GM18505 (cell line): Measurements from ENCODE around the gene ACIN1.

Experiments
- ATAC-seq: cut with Tn5 transposase; IDR thresholded peaks from one replicate; pipeline ENCODE4 v1.9.1; 2021; ENCODE audit not compliant: unreplicated experiment
- POLR2A ChIP-seq: IDR thresholded peaks from 4 replicates; pipeline ENCODE4 v1.6.1; 2011; ENCODE audit warnings: borderline replicate concordance; ENCODE audit not compliant: insufficient read depth, insufficient read length; ENCODE audit errors: extremely low read depth

Gene ACIN1

DNA sequence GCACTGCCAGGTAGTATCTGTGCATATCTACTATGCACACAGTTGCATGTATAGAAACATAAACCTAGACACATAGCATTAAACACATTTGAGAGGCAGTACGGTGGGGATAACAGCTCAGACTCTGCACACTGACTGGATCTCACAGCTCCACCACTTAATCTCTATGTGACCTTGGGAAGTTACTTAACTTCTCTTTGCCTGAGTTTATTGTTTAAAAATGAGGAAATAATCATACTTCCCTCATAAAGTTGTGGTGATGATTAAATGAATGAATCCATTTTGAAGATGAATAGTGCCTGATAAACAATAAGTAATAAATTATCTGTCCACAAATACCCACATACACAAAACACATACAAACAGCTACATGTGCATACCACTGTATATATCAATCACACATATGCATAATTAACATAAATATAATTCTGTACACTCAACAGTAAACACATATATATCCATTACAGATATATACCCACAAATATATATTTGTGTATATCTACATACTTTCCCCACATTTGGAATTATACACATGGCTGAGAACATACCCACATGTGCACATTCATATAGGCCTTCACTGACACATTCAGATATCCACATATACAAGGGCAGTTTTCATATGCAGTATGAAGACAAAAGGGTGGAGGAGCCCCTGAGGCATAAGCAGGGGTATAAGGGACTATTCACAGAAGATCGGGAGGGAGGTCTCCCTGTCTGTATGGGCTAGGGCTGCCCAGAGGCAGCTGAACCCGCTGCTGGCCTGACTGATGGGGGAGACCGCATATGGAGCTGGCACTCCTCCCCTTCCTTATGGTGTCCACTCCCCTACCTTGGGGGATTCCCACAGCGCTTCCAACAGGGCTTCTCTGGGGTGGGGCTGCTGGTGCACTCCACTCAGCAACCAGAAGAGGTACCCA is 43.5 kb downstream of the ACIN1 start:
- TF ChIP-seq POLR2A: no peak
- no peak for ATAC-seq

DNA sequence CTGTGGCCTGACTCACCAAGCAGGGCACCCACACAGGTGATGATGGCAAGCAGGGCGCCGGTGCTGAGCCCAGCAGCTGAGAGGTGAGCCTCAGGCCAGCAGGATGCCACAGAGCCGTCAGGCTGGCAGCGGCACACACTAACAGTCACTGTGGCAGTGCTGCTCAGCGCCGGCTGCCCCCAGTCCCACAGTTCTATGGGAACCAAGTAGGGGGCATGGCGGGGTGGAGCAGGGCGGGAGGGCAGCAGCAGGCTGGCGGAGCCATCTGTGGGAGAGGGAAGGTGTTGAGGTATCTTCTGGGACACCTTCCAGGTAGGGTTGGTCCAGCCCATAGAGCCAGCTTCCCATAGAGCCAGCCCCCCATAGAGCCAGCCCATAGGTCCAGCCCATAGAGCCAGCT is 45.9 kb downstream of the ACIN1 start:
- TF ChIP-seq POLR2A: no peak
- no peak for ATAC-seq

DNA sequence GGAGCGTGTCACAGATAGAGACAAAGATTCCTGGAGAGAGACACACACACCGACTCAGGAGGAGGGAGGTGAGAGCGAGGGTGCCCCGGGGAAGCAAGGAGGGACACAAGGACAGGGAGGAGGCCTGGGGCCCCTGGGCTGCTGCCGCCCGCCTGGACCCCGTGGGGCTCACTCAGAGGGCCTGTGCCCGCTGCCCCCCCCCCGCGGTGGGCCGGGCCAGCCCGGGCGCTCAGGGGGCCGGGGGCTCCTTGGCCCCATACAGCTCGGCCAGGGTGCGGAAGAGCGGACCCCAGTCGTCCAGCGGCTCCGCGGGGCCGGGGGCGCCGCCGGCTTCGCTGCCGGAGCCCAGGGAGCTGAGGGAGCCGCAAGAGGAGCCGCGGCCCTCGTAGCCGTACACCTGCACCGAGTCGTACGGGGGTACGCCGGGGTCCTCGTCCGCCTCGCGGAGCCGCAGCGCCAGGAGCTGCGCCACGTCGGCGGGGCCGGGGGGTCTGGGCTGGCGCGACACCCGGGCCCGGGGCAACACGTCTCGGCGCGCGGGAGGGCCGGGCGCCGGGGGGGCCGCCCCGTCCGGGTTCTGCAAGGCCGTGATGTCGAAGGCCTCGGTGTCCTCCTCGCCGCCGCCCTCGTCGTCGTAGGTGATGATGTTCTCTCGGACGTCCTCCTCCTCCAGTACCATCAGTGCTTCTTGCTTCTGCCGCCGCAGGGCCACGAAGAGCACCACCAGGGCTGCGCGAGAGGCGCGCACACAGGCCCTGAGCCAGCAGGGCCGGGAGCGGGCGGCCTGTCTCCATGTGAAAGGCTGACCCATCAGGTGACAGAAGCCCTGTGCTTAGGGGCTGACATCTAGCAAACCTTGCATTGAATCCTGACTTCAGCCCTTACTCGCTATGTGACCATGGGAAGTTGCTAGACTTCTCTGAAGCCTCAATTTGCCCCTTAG is 46.9 kb downstream of the ACIN1 start:
- TF ChIP-seq POLR2A: no peak
- ATAC-seq: no peak

DNA sequence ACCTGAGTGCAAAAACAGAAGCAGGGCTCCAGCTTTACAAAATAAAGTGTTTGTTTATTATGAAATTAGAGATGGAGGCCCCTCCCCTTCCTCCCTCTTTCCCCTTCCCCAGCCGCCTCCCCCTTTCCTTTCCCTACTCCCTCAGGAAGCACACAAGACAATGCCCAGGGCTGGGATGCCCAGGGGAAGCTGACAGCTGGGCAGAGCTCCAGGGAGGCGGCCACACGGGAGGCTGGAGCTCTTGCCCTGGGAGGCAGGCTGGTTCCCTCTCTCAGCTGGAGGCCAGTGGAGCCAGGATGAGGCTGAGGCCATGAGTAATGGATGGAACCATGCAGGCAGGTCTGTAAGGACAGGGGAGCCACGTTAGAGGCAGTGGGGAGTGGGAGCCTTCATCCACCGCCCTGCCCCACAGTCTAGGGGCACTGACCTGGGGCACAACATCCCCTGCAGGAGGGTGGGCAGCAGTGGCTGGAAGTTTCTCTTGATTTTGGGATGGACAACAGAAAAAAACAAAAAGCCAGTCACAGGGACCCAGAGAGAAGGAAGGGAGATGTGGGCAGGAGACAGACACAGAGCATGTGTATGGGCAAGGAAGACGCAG is 47.8 kb downstream of the ACIN1 start:
- no peak for ATAC-seq
- TF ChIP-seq POLR2A: no peak

DNA sequence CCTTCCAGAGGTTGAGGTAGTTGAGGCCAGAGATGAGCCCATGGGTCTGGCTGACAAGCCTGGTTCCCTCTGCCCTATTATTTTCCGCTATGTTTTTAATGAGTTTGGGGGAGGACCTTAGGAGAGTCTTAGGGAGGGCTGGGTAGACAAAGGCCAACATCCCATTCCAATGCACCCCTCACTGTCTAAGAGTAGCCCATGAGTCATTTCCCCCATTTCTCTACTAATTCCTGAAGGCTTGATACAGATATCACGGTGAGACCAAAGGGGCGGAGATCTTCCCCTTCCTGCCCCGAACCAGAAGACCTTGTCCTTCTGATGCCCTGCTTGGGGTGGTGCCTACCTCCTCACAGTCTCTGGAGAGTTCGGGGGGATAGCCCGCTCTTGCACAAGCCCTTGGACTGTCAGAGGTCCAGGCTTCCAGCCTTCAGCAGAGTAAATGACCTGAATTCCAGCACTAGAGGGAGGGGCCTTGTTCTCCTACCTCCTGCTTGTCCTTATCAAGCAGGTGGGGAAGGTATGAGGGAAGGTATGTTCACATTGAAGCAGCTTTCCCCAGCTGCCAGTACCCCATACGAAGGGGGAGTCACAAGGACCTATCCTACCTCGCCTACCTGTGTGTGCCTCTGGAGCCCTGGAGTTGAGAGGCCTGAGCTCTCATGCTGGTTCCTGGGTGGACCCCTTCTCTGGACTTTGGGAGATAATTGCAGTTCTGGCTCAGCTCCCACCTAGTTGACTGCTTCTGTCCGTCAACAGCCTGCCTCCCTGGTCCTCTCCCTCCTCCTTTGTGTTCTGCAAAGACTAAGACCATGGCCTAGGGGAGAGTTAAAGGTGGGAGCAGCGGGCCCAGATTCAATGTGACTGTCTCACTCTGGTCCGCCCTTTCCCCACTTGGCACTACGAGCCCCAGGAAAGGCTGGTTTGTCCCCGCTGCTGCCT is 49.2 kb downstream of the ACIN1 start:
- TF ChIP-seq POLR2A: no peak
- ATAC-seq: no peak

DNA sequence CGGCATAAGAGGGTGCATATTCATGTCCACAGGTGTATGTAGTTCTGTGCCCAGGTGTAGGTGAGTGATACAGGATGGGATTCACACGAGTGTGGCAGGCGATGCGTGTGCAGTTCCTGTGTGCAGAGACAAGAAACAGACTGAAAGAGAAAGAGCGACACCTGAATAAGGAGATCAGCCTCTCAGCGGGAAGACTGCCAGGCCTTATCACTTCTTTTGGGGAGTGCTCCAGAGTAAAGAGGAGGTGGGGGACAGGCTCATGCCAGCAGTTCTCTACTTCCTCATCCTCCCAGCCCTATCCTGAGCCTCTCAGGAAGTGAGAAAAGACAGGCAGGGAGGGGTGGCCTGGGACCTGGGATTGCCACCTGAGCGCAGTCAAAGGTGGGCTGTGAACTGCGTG is 50.1 kb downstream of the ACIN1 start:
- ATAC-seq: no peak
- TF ChIP-seq POLR2A: no peak

DNA sequence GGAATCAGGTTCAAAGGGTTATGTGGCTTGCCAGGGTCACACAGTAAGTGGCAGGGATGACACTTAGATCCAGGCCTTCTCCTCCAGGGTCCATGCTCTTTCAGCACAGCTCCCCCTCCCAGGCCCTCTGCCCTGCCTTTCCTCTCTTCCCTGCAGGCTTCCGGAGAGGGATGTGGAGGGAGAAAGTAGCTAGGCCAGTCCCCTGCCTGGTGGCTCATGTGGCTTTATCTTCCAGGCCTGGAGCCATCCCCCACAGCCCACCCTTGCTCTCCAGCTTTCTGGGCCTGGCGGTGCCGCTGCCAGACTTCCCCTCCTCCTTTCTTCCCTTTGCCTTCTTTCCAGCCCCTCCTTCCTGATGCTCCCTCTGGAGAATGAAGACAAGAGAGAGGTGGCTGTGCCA is 51.2 kb downstream of the ACIN1 start:
- TF ChIP-seq POLR2A: no peak
- ATAC-seq: no peak

DNA sequence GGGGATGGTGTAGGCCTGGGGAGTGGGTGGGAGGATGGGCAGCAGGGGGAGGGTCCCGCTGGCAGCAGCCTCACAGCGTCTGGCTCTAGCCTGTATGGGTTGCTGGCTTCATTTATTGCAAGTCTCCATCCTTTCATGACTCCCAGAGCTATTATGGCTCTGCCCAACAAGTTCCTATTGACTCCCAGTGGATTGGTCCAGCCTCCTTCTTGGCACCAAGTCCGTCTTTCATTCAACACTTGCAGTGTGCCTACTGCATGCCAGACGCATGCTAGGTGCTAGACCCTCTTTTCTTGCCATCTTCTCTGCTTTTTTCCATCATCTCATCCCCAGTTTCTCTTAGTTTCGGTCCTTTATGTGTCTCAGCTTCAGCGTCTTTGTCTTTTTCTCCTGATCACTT is 51.8 kb downstream of the ACIN1 start:
- no peak for TF ChIP-seq POLR2A
- ATAC-seq: no peak

DNA sequence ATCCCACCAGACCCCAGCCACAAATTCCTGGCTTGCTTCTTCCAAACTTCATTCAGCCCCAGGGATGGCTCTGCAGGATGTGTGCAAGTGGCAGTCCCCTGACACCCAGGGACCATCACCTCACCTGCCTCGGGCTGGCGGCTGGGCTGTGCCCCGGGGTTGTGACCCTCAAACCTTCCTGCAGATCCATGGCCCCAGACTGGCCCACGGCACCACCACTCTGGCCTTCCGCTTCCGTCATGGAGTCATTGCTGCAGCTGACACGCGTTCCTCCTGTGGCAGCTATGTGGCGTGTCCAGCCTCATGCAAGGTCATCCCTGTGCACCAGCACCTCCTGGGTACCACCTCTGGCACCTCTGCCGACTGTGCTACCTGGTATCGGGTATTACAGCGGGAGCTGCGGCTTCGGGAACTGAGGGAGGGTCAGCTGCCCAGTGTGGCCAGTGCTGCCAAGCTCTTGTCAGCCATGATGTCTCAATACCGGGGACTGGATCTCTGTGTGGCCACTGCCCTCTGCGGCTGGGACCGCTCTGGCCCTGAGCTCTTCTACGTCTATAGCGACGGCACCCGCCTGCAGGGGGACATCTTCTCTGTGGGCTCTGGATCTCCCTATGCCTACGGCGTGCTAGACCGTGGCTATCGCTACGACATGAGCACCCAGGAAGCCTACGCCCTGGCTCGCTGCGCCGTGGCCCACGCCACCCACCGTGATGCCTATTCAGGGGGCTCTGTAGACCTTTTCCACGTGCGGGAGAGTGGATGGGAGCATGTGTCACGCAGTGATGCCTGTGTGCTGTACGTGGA is 52.6 kb downstream of the ACIN1 start, which contains the start of gene PSMB11:
TSS of gene PSMB11 (plus strand) at position 51 of the 804 bp plus-strand sequence. CDS start at position 65, 14 bp downstream.
- no peak for TF ChIP-seq POLR2A
- ATAC-seq: no peak

DNA sequence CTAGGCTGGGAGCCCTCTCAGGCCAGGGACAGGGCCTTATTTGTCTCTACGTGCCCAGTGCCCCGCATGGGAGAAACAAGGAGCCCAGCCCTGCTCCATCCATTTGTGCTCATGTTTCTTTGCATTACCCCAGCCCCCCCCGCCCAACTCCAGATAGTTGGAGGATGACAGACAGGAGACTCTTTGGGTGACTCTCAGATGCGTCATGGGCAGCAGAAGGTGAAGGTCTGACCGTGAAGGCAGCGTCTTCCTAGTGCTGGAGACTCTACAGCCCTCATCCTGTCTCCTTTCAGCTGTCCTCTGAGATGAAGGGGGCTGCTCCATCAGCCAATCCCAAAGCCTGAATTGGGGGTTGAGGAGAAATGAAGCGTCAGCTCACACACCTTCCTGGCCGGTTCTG is 53.2 kb downstream of the ACIN1 start:
- no peak for TF ChIP-seq POLR2A
- ATAC-seq: no peak

DNA sequence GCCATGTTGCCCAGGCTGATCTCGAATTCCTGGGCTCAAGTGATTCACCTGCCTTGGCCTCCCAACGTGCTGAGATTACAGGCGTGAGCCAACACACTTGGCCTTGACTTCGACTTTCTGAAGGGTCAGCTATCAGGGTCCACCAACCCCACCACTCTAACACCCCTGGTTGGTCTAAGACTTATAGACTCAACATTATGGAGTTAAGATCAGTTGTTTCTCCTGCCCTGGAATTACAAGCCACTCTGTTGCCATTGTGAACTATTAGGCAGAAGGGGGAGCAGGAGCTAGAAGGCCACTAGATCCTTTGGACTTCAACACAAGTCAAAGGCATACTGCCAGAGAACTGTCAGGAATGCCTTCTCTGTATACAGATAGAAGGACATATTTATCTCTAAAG is 54.8 kb downstream of the ACIN1 start:
- ATAC-seq: no peak
- TF ChIP-seq POLR2A: no peak
